Measurements from ENCODE around the gene MDN1. TPM values are rescaled to one million over a fixed set of nuclear protein-coding genes. Genes with fewer than 3 reads are reported as not detected.

MDN1 gene
- total RNA-seq, 4 donors from 2014 or later = 13.1 to 44.6 (median 20.8) TPM

- 95 to 97% methylated on average over 5 to 8 of the region's 8 CpGs for WGBS, 2 donors
- intact Hi-C loops (cut with DNase I) = no loop called here
Measured at GRCh38 chr6:89799096-89799495, 20.5 kb downstream of the MDN1 start.

DNA sequence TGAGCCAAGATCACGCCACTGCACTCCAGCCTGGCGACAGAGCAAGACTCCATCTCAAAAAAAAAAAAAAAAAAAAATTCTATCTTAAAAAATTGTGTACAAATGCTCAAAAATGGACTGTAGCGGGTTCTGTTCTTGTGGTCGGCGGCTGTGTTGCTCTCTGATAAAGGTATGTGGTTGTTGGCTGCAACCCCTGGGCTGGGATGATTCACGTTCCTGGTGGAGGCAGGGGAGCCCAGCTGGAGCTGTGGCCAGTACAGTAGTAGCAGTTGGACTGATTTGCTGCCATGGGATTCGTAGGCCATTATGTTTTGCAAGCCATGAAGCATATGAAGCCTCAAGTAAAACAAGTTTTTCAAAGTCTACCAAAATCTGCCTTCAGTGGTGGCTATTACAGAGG, 22.3 kb downstream of the MDN1 start:
- WGBS, 2 donors = 93 to 94% methylated on average over 7 of the region's 7 CpGs
- intact Hi-C loops (cut with DNase I) = no loop called here
- Histone ChIP-seq H3K4me1 (no peaks in the 10 kb centered on the region), H3K9me3 (no peaks in the 10 kb centered on the region), H3K27ac (no peak overlapping the region), H3K27me3 (no peaks in the 10 kb centered on the region), H3K4me3 (no peak overlapping the region), H3K36me3 (peaks cover 0 to 93% (median 23%) of the 10 kb centered on the region in 3 donors)
- no peak for DNase-seq
- TF ChIP-seq POLR2A (IDR thresholded peaks at IDR 0.05) = no peak
- TF ChIP-seq, protein P1, sequence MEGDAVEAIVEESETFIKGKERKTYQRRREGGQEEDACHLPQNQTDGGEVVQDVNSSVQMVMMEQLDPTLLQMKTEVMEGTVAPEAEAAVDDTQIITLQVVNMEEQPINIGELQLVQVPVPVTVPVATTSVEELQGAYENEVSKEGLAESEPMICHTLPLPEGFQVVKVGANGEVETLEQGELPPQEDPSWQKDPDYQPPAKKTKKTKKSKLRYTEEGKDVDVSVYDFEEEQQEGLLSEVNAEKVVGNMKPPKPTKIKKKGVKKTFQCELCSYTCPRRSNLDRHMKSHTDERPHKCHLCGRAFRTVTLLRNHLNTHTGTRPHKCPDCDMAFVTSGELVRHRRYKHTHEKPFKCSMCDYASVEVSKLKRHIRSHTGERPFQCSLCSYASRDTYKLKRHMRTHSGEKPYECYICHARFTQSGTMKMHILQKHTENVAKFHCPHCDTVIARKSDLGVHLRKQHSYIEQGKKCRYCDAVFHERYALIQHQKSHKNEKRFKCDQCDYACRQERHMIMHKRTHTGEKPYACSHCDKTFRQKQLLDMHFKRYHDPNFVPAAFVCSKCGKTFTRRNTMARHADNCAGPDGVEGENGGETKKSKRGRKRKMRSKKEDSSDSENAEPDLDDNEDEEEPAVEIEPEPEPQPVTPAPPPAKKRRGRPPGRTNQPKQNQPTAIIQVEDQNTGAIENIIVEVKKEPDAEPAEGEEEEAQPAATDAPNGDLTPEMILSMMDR (IDR thresholded peaks at IDR 0.05) = no peak

More at GRCh38 chr6:89799096-89799495, 20.5 kb downstream of the MDN1 start:
- TF ChIP-seq, protein P1 (IDR thresholded peaks at IDR 0.05) = no peak
- no peak for TF ChIP-seq POLR2A (IDR thresholded peaks at IDR 0.05)
- no peak overlapping the region for H3K4me3 ChIP-seq
- H3K4me1 ChIP-seq = no peaks in the 10 kb centered on the region
- no peak overlapping the region for H3K27ac ChIP-seq
- peaks cover 0 to 86% (median 9%) of the 10 kb centered on the region in 3 donors for H3K36me3 ChIP-seq
- no peaks in the 10 kb centered on the region for H3K27me3 ChIP-seq
- no peak for DNase-seq
- no peaks in the 10 kb centered on the region for H3K9me3 ChIP-seq

- intact Hi-C loops (cut with DNase I) = no loop called here
- H3K27me3 ChIP-seq = no peaks in the 10 kb centered on the region
- no peak for DNase-seq
- H3K4me3 ChIP-seq = no peak overlapping the region
- H3K9me3 ChIP-seq = no peaks in the 10 kb centered on the region
- 74 to 81% methylated on average over 5 to 6 of the region's 6 CpGs for WGBS, 2 donors
- peaks cover 0 to 93% (median 29%) of the 10 kb centered on the region in 3 donors for H3K36me3 ChIP-seq
- no peaks in the 10 kb centered on the region for H3K4me1 ChIP-seq
- H3K27ac ChIP-seq = no peak overlapping the region
- no peak for TF ChIP-seq POLR2A (IDR thresholded peaks at IDR 0.05)
- TF ChIP-seq, protein P1 (IDR thresholded peaks at IDR 0.05) = no peak
Measured at GRCh38 chr6:89794324-89794723, 25.3 kb downstream of the MDN1 start.

DNA sequence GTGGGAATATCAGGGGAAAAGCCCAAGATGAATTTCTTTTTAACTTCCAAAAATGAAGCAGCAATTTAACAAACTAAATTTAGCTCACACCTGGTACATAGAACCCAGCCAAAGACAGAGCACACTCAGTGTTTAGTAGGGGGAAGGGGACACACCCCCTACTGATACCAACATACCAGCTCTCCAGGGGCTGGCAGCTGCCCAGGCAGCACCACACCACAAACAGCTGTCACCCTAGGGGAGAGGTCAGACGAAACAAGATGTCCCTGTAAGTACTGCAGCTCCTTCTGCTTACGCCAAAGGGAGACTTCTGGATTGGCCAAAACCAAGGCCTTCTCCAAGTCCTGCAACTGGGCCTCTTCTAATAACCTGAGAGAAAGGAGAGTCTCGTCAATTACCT, 26.0 kb downstream of the MDN1 start:
- DNase-seq = no peak
- H3K27me3 ChIP-seq = no peaks in the 10 kb centered on the region
- no peak for TF ChIP-seq POLR2A (IDR thresholded peaks at IDR 0.05)
- TF ChIP-seq, protein P1 (IDR thresholded peaks at IDR 0.05) = no peak
- no peak overlapping the region for H3K4me3 ChIP-seq
- intact Hi-C loops (cut with DNase I) = no loop called here
- H3K4me1 ChIP-seq = no peaks in the 10 kb centered on the region
- H3K27ac ChIP-seq = no peak overlapping the region
- WGBS, 2 donors = 83 to 100% methylated on average over 2 to 3 of the region's 3 CpGs
- H3K36me3 ChIP-seq = peaks cover 0 to 93% (median 29%) of the 10 kb centered on the region in 3 donors
- no peaks in the 10 kb centered on the region for H3K9me3 ChIP-seq

- no peak for DNase-seq
- peaks cover 0 to 95% (median 29%) of the 10 kb centered on the region in 3 donors for H3K36me3 ChIP-seq
- no peak overlapping the region for H3K27ac ChIP-seq
- H3K27me3 ChIP-seq = no peaks in the 10 kb centered on the region
- 48 to 67% methylated on average over 1 to 2 of the region's 2 CpGs for WGBS, 2 donors
- H3K4me3 ChIP-seq = no peak overlapping the region
- no peaks in the 10 kb centered on the region for H3K9me3 ChIP-seq
- intact Hi-C loops (cut with DNase I) = no loop called here
- no peaks in the 10 kb centered on the region for H3K4me1 ChIP-seq
- no peak for TF ChIP-seq POLR2A (IDR thresholded peaks at IDR 0.05)
- TF ChIP-seq, protein P1 (IDR thresholded peaks at IDR 0.05) = peak in 2 of 6 experiments; percentile 17 to 47
Measured at GRCh38 chr6:89792881-89793280, 26.7 kb downstream of the MDN1 start.
